Stimulated activated CD4-positive, alpha-beta T cell treated with anti-CD3 and anti-CD28 coated beads, Interleukin-12 subunit alpha, Interleukin-12 subunit beta, amount 100 ng/mL, for 48 hours (primary cell): ENCODE measurements around the gene PDE4C.

ENCODE experiments used
- DNase-seq, 3 donors: peaks; one replicate each; pipeline ENCODE4 v3.0.0-alpha.2; 2020; ENCODE audit warnings: low read depth in 2 of 3, low spot score in 1 of 3

The PDE4C gene

GRCh38 chr19:18254546-18255503, 28.6 kb upstream of the PDE4C start:
- DNase-seq, result no peak

DNA sequence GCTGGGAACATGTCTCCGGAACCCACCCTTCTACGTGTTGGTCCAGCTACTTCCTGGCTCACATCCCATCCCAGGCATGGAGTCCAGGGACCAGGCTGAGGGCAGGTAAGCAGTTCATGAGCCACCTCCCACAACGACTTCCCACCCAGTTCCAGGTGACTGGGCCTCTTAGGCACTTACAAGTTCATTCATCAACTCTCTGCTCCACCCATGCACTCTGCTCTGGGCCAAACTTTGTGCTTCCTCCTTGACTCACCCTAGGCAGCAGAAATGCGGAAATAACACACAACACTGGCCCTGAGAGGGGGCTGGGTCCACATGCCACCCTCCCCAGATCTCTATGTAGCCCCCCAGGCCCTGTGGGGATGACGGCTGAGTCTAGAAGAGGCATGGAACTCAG, 27.5 kb upstream of the PDE4C start:
- no peak for DNase-seq

- DNase-seq, result no peak
Measured at GRCh38 chr19:18253130-18253529, 26.9 kb upstream of the PDE4C start.

- no peak for DNase-seq
Measured at GRCh38 chr19:18252370-18252717, 26.1 kb upstream of the PDE4C start.

GRCh38 chr19:18251587-18252369, 25.5 kb upstream of the PDE4C start:
- peak; percentile 70 to 89 (median 71) for DNase-seq

DNA sequence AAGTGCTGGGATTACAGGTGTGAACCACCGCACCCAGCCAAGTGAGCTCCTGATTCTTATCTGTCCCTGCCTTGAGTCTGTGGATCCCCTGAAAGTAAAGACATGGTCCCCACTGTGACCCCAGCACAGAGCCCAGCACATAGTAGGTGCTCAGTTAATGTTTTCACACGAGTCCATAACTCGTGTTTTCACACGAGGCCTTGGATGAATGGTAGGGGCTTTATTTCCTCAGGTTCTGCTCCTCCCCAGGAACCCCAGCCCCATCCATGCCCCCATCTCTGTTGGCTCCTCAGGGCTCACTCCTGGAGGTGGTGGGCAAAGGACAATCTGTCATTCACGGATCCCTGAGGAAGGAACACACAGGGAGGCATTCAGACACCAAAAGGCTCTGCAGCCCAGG, 23.6 kb upstream of the PDE4C start:
- DNase-seq, result no peak

DNA sequence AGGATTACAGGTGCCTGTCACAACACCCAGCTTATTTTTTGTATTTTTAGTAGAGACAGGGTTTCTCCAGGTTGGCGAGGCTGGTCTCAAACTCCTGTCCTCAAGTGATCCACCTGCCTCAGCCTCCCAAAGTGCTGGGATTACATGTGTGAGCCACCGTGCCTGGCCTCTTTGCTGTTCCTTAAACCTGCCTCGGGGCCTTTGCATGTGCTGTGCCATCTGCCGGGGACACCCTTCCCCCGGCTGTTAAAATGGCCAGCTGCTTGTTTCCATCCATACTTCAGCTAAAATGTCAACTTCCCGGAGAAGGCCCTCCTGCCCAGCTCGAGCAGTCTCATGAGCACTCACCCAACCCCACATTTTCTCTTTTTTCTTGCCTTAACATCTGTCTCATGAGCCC, 19.1 kb upstream of the PDE4C start:
- no peak for DNase-seq

DNA sequence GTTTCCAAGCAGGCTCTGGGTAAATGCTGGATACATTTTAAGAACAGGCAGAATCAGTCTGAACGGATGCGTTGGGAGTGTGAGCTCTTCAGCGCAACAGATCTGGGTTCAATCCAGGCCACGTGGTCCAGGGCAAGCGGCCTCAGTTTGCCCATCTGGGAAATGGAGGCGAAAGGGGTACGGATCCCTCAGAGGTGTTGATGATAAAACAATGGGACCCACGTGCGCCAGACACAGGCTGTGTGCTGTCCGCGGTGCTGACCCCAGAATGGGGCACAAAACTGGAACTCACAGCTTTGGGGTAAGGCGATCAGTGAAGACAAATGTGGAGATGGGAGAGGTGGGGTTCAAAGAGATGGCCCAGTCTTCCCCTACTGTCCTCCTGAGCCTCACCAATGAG, 13.1 kb upstream of the PDE4C start:
- no peak for DNase-seq

GRCh38 chr19:18234194-18234593, 8.0 kb upstream of the PDE4C start:
- no peak for DNase-seq

DNA sequence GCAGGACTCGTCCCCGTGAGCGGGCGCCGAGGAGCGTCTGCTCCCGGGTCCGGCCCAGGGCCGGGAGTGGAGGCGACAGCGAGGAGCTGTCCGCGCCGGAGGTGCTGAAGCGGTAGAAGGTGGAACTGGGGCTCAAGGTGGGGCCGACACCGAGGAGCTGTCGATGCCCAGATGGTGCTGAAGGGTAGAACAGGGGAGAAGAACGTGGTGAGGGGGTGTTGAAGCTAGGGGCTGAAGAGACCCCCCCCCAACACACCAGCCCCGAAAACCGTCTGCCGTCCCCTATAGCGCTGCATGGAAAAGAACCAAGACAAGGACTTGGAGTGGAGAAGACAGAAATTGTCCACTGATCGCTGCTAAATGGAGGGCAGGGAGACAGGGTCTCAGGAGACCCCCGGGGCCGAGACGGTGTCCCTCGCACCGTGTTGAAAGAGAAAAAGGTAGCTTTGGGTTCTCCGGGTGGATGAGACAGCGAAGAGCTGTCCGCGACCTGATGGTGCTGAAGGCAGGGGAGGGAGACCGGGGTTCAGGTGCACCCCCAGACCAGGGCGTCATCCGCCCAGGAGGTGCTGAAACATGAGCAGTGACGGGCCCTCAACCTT, 7.1 kb upstream of the PDE4C start:
- peak in 2 of 3 donors; percentile 26 to 28 for DNase-seq

DNA sequence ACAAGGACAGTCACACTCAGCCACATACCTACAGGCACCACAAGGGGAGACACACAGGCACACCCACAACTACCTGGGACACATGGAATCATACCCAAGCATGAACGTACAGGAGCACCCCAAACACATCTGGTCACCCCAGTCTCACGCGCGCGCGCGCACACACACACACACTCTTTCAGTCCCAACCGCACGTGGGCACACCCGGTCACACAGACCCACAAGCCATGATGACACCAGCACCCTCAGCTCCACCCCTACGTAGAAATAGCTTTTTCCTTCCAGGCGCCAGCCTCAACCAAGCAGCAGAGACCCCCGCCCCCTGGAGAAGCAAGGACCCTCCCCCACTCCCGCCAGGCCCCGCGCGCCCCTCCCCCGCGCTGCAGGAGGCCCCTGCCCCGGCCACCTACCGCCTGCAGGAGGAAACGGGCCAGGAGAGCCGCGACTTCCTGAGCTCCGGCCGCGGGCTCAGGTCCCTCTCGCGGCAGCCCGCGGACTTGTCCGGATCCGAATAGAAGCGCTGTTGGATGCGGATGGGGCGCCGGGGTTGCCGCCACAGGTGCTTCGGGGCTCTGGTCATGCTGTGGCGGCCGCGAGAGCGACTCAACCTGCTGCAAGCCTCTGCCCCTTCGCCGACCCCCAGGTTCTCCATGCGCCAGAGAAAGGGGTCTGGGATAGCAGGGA, 6.4 kb upstream of the PDE4C start:
- DNase-seq, result no peak

- no peak for DNase-seq
Measured at GRCh38 chr19:18231775-18232174, 5.5 kb upstream of the PDE4C start.

DNA sequence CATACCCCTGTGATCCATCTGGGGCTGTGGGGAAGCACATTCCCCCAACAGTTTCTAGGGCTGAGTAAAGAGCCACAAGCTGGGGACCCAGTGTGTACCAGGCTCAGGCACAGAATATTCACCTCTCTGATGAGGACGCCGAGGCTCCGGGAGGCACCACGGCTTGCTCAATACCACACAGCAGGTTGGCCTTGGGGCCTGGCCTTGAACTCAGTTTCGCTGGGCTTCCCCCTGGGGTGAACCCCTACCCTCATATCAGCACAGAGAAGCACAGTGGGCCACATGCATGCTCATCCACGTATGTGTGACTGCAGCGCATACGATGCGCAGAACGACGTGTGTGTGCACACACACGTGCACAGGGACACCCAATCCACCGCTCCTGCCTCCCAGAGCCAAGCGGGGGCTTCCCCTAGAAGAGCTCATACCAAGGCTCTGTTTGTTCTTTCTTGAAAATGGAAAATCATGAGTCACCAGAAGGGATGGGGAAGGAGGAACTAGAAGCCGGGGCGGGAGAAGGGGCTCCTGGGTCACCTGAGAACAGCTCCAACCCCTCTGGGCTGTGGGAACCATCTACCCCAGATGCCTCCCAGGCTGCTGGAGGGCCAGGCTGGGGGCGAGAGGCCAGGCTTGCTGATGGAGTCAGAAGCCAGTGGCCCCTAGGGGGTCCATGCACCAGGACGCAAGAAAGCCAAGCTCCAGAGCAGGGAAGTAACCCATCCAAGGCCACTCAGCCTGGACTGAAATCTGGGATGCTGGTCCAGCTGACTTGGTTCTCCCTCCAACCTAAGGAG, 4.9 kb upstream of the PDE4C start:
- no peak for DNase-seq

DNA sequence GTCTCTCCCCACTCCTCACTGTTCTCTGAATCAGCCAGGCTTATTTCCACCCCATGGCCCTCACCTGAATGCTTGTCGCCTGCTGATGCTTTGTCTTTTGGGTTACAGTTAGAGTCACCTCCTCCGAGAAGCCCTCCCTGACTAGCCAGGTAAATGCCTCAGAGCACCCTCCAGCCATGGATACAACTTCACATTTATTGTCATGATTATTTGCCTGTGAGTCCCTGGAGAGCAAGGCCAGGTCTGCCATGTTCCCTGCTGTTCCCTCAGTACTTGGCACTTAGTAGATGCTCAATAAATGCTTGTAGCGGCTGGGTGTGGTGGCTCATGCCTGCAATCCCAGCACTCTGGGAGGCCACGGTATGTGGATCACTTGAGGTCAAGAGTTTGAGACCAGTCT, 3.7 kb upstream of the PDE4C start:
- DNase-seq, result no peak

DNA sequence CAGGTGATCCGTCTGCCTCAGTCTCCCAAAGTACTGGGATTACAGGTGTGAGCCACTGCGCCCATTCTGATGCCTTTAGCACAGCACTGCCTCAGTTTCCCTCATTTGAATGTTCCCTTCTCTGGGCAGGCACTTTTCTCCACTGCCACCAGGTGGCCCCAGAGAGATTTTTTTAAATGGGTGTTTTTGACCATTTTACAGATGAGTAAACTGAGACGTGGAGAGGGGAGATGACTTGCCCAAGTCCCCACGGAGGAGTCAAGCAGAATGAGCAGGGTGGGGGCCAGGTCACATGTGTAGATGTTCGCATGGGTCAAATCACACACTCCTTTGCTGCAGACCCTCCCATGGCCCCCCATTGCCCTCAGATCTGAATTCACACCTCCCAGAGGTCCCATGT, 3.2 kb upstream of the PDE4C start:
- DNase-seq, result peak in 1 of 3 donors; percentile 16

DNA sequence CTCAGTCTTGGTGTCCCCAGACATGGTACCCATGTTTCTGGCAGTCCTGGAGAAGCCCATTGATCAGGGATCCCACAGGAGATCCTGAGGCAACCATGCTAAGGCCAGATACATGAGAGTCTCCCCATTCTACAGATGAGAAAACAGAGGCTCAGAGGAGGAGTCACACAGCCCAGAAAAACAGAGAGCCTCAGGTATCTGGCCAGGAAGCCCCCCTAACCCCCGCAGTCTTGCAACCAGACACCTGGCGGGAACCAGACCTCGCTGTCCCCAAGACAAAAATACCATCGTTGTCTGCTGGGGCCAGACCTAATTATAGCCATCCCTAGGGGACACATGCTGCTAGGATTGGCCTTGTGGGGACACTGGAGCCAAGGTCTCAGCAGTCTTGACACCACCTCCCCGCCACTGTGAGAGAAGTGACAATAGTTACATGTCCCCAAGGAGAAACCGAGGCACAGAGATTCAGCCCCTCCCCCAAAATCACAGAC, 1.6 kb upstream of the PDE4C start:
- DNase-seq, result no peak

- no peak for DNase-seq
Measured at GRCh38 chr19:18226956-18227780, 930 bp upstream of the PDE4C start.

DNA sequence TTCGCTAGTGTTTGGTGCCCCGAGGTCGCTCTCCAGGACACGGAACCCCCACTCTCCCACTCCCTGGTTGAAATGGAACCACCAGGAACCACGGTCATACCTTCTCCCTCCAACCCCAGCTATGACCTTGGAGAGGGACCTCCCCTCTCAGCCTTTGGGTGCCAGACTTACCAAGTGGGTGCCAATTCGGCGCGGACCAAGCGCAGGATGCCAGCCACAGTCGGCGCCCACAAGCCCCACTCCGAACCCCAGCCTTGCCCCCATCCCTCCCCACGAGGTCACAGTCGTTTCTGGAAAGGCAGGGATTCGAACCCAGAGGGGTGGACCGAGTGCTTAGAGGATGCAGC, 910 bp downstream of the PDE4C start:
- no peak for DNase-seq

- DNase-seq, result peak; percentile 92 to 94 (median 93)
Measured at GRCh38 chr19:18224525-18225354, 1.5 kb downstream of the PDE4C start.
